ENCODE results near the gene PDZRN4. TPM values are rescaled to one million over a fixed set of nuclear protein-coding genes. Genes with fewer than 3 reads are reported as not detected.

PDZRN4 gene
- total and polyA plus RNA-seq, 11 donors = 0.07 to 1.4 (median 0.12) TPM; not detected in 6

DNA sequence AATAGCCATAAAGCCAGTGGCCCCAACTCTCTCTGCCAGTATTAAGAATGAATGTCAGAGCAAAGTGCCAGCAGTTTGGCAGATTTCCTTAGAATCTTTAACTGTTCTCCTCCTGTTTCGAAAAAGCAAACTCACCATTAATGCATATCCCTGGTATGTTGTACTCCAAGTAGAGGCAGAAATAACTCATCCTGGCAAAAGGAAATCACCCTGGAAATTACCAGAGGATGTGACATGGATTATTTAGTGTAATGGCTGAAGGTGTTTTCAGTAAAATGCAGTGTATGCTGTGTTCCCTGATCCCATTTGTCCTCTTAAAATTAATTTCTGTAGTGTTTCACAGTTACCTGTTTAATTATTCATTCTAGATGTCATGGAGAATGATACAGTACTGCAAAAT lies 105.3 kb downstream of the PDZRN4 start:
- DNase-seq = no peak
- intact Hi-C loops (cut with DNase I) = no loop called here
- 88 to 100% (median 94%) methylated on average over 1 of the region's 1 CpG for WGBS, 4 donors

DNA sequence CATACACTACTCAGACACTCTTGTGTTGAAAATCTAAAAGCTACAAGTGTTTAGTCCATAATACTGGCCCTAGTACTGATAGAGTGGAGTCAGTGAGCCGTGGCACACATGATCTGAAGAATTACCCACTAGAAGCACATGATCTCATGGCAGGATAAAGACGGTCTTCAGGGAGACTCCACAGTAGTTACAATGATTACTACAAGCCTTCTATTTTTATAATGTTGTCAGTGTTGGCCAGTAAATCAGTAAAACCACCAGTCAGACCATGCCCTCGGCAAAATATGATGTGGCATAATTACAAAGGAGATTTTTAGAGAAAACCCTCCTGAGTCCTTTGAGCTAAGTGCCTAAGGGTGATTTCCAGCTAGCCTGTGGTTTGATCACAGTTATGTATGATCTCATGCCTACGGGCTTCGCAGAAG lies 114.9 kb downstream of the PDZRN4 start:
- H3K27ac ChIP-seq = no peak overlapping the region
- intact Hi-C loops (cut with DNase I) = no loop called here
- H3K27me3 ChIP-seq = no peaks in the 10 kb centered on the region
- ATAC-seq (no peak), DNase-seq (no peak)
- H3K4me3 ChIP-seq = no peak overlapping the region
- WGBS, 4 donors = 58 to 68% (median 62%) methylated on average over 5 of the region's 5 CpGs
- TF ChIP-seq, protein P1, sequence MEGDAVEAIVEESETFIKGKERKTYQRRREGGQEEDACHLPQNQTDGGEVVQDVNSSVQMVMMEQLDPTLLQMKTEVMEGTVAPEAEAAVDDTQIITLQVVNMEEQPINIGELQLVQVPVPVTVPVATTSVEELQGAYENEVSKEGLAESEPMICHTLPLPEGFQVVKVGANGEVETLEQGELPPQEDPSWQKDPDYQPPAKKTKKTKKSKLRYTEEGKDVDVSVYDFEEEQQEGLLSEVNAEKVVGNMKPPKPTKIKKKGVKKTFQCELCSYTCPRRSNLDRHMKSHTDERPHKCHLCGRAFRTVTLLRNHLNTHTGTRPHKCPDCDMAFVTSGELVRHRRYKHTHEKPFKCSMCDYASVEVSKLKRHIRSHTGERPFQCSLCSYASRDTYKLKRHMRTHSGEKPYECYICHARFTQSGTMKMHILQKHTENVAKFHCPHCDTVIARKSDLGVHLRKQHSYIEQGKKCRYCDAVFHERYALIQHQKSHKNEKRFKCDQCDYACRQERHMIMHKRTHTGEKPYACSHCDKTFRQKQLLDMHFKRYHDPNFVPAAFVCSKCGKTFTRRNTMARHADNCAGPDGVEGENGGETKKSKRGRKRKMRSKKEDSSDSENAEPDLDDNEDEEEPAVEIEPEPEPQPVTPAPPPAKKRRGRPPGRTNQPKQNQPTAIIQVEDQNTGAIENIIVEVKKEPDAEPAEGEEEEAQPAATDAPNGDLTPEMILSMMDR (IDR thresholded peaks at IDR 0.05) = no peak
- TF ChIP-seq POLR2A (IDR thresholded peaks at IDR 0.05) = no peak
- H3K9me3 ChIP-seq = no peaks in the 10 kb centered on the region
- peaks cover 0 to 7% (median 0%) of the 10 kb centered on the region in 12 donors for H3K4me1 ChIP-seq
- no peaks in the 10 kb centered on the region for H3K36me3 ChIP-seq

More for the DNA sequence above, 105.3 kb downstream of the PDZRN4 start:
- H3K4me1 ChIP-seq = no peaks in the 10 kb centered on the region
- ATAC-seq = no peak
- peaks cover 0 to 4% (median 0%) of the 10 kb centered on the region in 12 donors for H3K9me3 ChIP-seq
- H3K4me3 ChIP-seq = no peak overlapping the region
- no peaks in the 10 kb centered on the region for H3K27me3 ChIP-seq
- no peaks in the 10 kb centered on the region for H3K36me3 ChIP-seq
- no peak overlapping the region for H3K27ac ChIP-seq
- TF ChIP-seq POLR2A (IDR thresholded peaks at IDR 0.05) = no peak
- TF ChIP-seq, protein P1 (IDR thresholded peaks at IDR 0.05) = no peak

DNA sequence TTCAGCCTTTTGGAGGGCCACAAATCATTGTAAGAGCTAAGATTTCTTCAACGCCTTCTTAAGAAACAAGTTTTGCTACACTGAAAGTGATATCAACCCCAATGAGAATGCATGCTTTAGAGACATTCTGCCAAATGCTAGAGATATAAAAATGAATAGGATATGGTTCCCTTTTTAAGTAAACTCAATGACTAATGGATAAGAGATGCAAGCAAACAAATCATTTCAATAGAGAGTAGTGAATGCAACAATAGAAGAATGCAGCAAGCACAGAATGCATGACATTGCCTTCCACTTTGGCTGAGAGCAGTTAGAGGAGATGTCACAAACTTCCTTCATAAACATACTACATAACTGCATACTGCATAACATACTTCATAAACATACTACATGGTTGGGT lies 116.4 kb downstream of the PDZRN4 start:
- peaks cover 0 to 13% (median 0%) of the 10 kb centered on the region in 12 donors for H3K9me3 ChIP-seq
- no peak for ATAC-seq

DNA sequence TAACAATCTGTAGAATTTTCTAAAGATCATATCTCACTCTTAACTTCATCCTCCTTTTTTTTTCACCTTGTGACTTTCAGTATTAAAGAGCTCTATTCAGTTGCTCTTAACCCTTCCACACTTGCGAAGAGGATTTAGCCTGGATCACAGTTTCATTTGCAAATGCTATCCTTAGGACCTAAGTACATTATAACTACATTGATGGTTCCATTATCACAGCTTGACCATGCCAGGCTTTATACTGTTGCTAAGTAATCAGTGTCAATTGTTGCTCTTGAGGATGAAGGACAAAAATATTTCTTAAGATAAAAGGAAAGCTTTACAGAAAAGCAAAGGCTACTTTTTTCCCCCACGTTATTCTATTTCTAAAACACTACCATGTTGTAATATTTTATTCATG lies 122.2 kb downstream of the PDZRN4 start:
- Histone ChIP-seq H3K4me3 (no peak overlapping the region), H3K36me3 (no peaks in the 10 kb centered on the region), H3K9me3 (peaks cover 0 to 13% (median 0%) of the 10 kb centered on the region in 12 donors), H3K27ac (no peak overlapping the region), H3K27me3 (no peaks in the 10 kb centered on the region), H3K4me1 (no peaks in the 10 kb centered on the region)
- intact Hi-C loops (cut with DNase I) = loop anchor here in 1 of 10 donors (10.0 kb wide), 1 partner anchor 64 kb away; no protein-coding TSS in a partner anchor
- ATAC-seq (no peak), DNase-seq (no peak)
- TF ChIP-seq, protein P1 (IDR thresholded peaks at IDR 0.05) = no peak
- no peak for TF ChIP-seq POLR2A (IDR thresholded peaks at IDR 0.05)
- WGBS, 4 donors = 75 to 89% (median 81%) methylated on average over 2 of the region's 2 CpGs

More for the DNA sequence above, 116.4 kb downstream of the PDZRN4 start:
- no peak for DNase-seq
- 84 to 88% (median 87%) methylated on average over 1 of the region's 1 CpG for WGBS, 4 donors
- intact Hi-C loops (cut with DNase I) = no loop called here
- TF ChIP-seq, protein P1 (IDR thresholded peaks at IDR 0.05) = no peak
- no peak for TF ChIP-seq POLR2A (IDR thresholded peaks at IDR 0.05)
- Histone ChIP-seq H3K4me1 (peaks cover 0 to 7% (median 0%) of the 10 kb centered on the region in 12 donors), H3K27ac (no peak overlapping the region), H3K4me3 (no peak overlapping the region), H3K36me3 (no peaks in the 10 kb centered on the region), H3K27me3 (no peaks in the 10 kb centered on the region)
